GM12878 (cell line): Measurements from ENCODE around the gene NEB.

Source experiments
- BCL3 ChIP-seq: IDR thresholded peaks from 2 replicates; pipeline ENCODE4 v1.6.1; 2011; ENCODE audit warnings: borderline replicate concordance, low read depth, mild to moderate bottlenecking, moderate library complexity, low read length; ENCODE audit not compliant: insufficient read depth, poor library complexity, severe bottlenecking
- BMI1 ChIP-seq: fragments of 450-650 bp; IDR thresholded peaks from 2 replicates; pipeline ENCODE4 v1.6.1; 2016; ENCODE audit warnings: mild to moderate bottlenecking, moderate library complexity, borderline replicate concordance
- CTCF ChIP-seq, 3 experiments: IDR thresholded peaks in 2 of 3; conservative IDR thresholded peaks in 1 of 3; 2 replicates each; pipeline ENCODE4 v1.5.1; 2011; ENCODE audit warnings: low read depth in 3 of 3, low read length in 3 of 3, mild to moderate bottlenecking in 3 of 3, control low read depth in 2 of 3, moderate library complexity in 2 of 3, inconsistent platforms in 1 of 3, mixed read lengths in 1 of 3; ENCODE audit not compliant: control insufficient read depth in 2 of 3, insufficient read depth in 1 of 3; ENCODE audit errors: extremely low read depth in 1 of 3
- GABPA ChIP-seq: IDR thresholded peaks from 2 replicates; pipeline ENCODE4 v1.6.1; 2014; ENCODE audit warnings: antibody characterized with exemption, low read depth, mild to moderate bottlenecking, inconsistent platforms
- MYB ChIP-seq: fragments of 150-350 bp; IDR thresholded peaks from 2 replicates; pipeline ENCODE4 v1.6.1; 2014; ENCODE audit warnings: mild to moderate bottlenecking, low read depth, low read length, borderline replicate concordance
- SIN3A ChIP-seq: IDR thresholded peaks from 2 replicates; pipeline ENCODE4 v1.6.1; 2012; ENCODE audit warnings: low read depth, low read length, improper control_type of control experiment
- SP1 ChIP-seq: IDR thresholded peaks from one replicate; pipeline ENCODE4 v1.6.1; 2011; ENCODE audit warnings: low read depth, low read length
- SPI1 ChIP-seq: IDR thresholded peaks from 2 replicates; pipeline ENCODE4 v1.6.1; 2011; ENCODE audit warnings: low read depth, mild to moderate bottlenecking, low read length, moderate library complexity, borderline replicate concordance; ENCODE audit not compliant: insufficient read depth
- TCF12 ChIP-seq: IDR thresholded peaks from 2 replicates; pipeline ENCODE4 v1.6.1; 2011; ENCODE audit warnings: low read depth, mild to moderate bottlenecking, low read length

- TF ChIP-seq BMI1: no peak
- TF ChIP-seq SIN3A: no peak
- no peak for TF ChIP-seq TCF12
- no peak for TF ChIP-seq CTCF (IDR thresholded peaks at IDR 0.05 in 2 of 3, conservative IDR thresholded peaks at IDR 0.05 in 1 of 3; ENCODE audit: control insufficient read depth in 2 of 3, extremely low read depth in 1 of 3, insufficient read depth in 1 of 3, low read depth in 3 of 3, low read length in 3 of 3)
- no peak for TF ChIP-seq SPI1
- no peak for TF ChIP-seq GABPA
- no peak for TF ChIP-seq SP1
- TF ChIP-seq MYB: no peak
- no peak for TF ChIP-seq BCL3
Observed at GRCh38 chr2:151661625-151662024, 72.7 kb downstream of the NEB start.
